SHP77 treated with DMSO at 0.1 percent for 48 hours (cell line): ENCODE measurements around the gene KIRREL3.

Experiments used
- DNase-seq: peaks from one replicate; lab custom pipeline; 2025; lab: John Stamatoyannopoulos, UW

The KIRREL3 gene

GRCh38 chr11:126663749-126664592 lies 336.6 kb downstream of the KIRREL3 start:
- no peak for DNase-seq

- DNase-seq: no peak
Observed at GRCh38 chr11:126662035-126662790, 338.4 kb downstream of the KIRREL3 start.

GRCh38 chr11:126660761-126661425 lies 339.7 kb downstream of the KIRREL3 start:
- no peak for DNase-seq

- DNase-seq: no peak
Observed at GRCh38 chr11:126660321-126660720, 340.2 kb downstream of the KIRREL3 start.

- DNase-seq: no peak
Observed at GRCh38 chr11:126658306-126659056, 342.1 kb downstream of the KIRREL3 start.

GRCh38 chr11:126655807-126656128 lies 344.8 kb downstream of the KIRREL3 start:
- no peak for DNase-seq

- DNase-seq: no peak
Observed at GRCh38 chr11:126654886-126655806, 345.4 kb downstream of the KIRREL3 start.

- no peak for DNase-seq
Observed at GRCh38 chr11:126653040-126653439, 347.5 kb downstream of the KIRREL3 start.

- no peak for DNase-seq
Observed at GRCh38 chr11:126647735-126648134, 352.8 kb downstream of the KIRREL3 start.

- no peak for DNase-seq
Observed at GRCh38 chr11:126646701-126647557, 353.6 kb downstream of the KIRREL3 start.

GRCh38 chr11:126645186-126645585 lies 355.4 kb downstream of the KIRREL3 start:
- DNase-seq: no peak

- no peak for DNase-seq
Observed at GRCh38 chr11:126640186-126640585, 360.4 kb downstream of the KIRREL3 start.

- DNase-seq: no peak
Observed at GRCh38 chr11:126639692-126640091, 360.9 kb downstream of the KIRREL3 start.

GRCh38 chr11:126638648-126639047 lies 361.9 kb downstream of the KIRREL3 start:
- no peak for DNase-seq

- no peak for DNase-seq
Observed at GRCh38 chr11:126637795-126638175, 362.8 kb downstream of the KIRREL3 start.

GRCh38 chr11:126636911-126637794 lies 363.4 kb downstream of the KIRREL3 start:
- DNase-seq: no peak

- DNase-seq: no peak
Observed at GRCh38 chr11:126635511-126635910, 365.1 kb downstream of the KIRREL3 start.

- DNase-seq: no peak
Observed at GRCh38 chr11:126634963-126635362, 365.6 kb downstream of the KIRREL3 start.

- no peak for DNase-seq
Observed at GRCh38 chr11:126633330-126633729, 367.2 kb downstream of the KIRREL3 start.
